Measurements from ENCODE around the gene TMEM143.
"Not testable (repeated sequence)": the region's sequence is repeated elsewhere in the genome, so short reads cannot be mapped to it uniquely, and the experiment has no call there.

Gene TMEM143

GRCh38 chr19:48296963-48297734 is 66.6 kb downstream of the TMEM143 start:
- no peak overlapping the region for H3K4me2 ChIP-seq (ENCODE audit: low read length)
- no peaks in the 10 kb centered on the region for H3K79me2 ChIP-seq (ENCODE audit: control insufficient read depth, low read length)
- H3K27ac ChIP-seq (ENCODE audit: low read depth, low read length) = no peak overlapping the region
- TF ChIP-seq CTCF (IDR thresholded peaks at IDR 0.05; ENCODE audit: low read depth, low read length, poor library complexity, severe bottlenecking) (no peak), EZH2phosphoT487 (IDR thresholded peaks at IDR 0.05; ENCODE audit: borderline replicate concordance, low read length) (no peak)
- no peaks in the 10 kb centered on the region for H3K36me3 ChIP-seq (ENCODE audit: control insufficient read depth, low read length)
- H3K9me3 ChIP-seq (ENCODE audit: control insufficient read depth, insufficient read depth, low read length) = no peaks in the 10 kb centered on the region
- H3K4me1 ChIP-seq (ENCODE audit: control insufficient read depth, low read length) = no peaks in the 10 kb centered on the region
- no peaks in the 10 kb centered on the region for H3F3A ChIP-seq (ENCODE audit: control insufficient read depth, insufficient read depth)
- peaks cover 3% of the 10 kb centered on the region; the same call in 1 of the 2 replicates for H3K27me3 ChIP-seq (ENCODE audit: control insufficient read depth, low read length)
- no peaks in the 10 kb centered on the region for H3K9me2 ChIP-seq (replicated peaks; ENCODE audit: control insufficient read depth, low read length)
- H4K20me1 ChIP-seq (ENCODE audit: control insufficient read depth, insufficient read depth, low read depth, low read length) = no peaks in the 10 kb centered on the region
- no peak overlapping the region for H3K4me3 ChIP-seq (ENCODE audit: low read length)

- no peak overlapping the region for H3K4me3 ChIP-seq (ENCODE audit: low read length)
- no peaks in the 10 kb centered on the region for H3K36me3 ChIP-seq (ENCODE audit: control insufficient read depth, low read length)
- peaks cover 5% of the 10 kb centered on the region for H3K4me1 ChIP-seq (ENCODE audit: control insufficient read depth, low read length)
- peaks cover 7% of the 10 kb centered on the region for H3K27me3 ChIP-seq (ENCODE audit: control insufficient read depth, low read length)
- no peak overlapping the region for H3K27ac ChIP-seq (ENCODE audit: low read depth, low read length)
- no peaks in the 10 kb centered on the region for H3K9me3 ChIP-seq (ENCODE audit: control insufficient read depth, insufficient read depth, low read length)
- TF ChIP-seq EZH2phosphoT487 (IDR thresholded peaks at IDR 0.05; ENCODE audit: borderline replicate concordance, low read length) = no peak
- no peak for TF ChIP-seq CTCF (IDR thresholded peaks at IDR 0.05; ENCODE audit: low read depth, low read length, poor library complexity, severe bottlenecking)
- H3K4me2 ChIP-seq (ENCODE audit: low read length) = no peak overlapping the region
- no peaks in the 10 kb centered on the region for H3K79me2 ChIP-seq (ENCODE audit: control insufficient read depth, low read length)
- H3K9me2 ChIP-seq (replicated peaks; ENCODE audit: control insufficient read depth, low read length) = no peaks in the 10 kb centered on the region
- H4K20me1 ChIP-seq (ENCODE audit: control insufficient read depth, insufficient read depth, low read depth, low read length) = no peaks in the 10 kb centered on the region
- H3F3A ChIP-seq (ENCODE audit: control insufficient read depth, insufficient read depth) = no peaks in the 10 kb centered on the region
These were observed 68.3 kb downstream of the TMEM143 start for GRCh38 chr19:48295458-48295857.

- no peaks in the 10 kb centered on the region for H3K9me3 ChIP-seq (ENCODE audit: control insufficient read depth, insufficient read depth, low read length)
- no peaks in the 10 kb centered on the region for H3F3A ChIP-seq (ENCODE audit: control insufficient read depth, insufficient read depth)
- peaks cover 11% of the 10 kb centered on the region for H3K27me3 ChIP-seq (ENCODE audit: control insufficient read depth, low read length)
- no peaks in the 10 kb centered on the region for H4K20me1 ChIP-seq (ENCODE audit: control insufficient read depth, insufficient read depth, low read depth, low read length)
- H3K4me3 ChIP-seq (ENCODE audit: low read length) = no peak overlapping the region
- no peak overlapping the region for H3K27ac ChIP-seq (ENCODE audit: low read depth, low read length)
- H3K79me2 ChIP-seq (ENCODE audit: control insufficient read depth, low read length) = no peaks in the 10 kb centered on the region
- no peaks in the 10 kb centered on the region for H3K36me3 ChIP-seq (ENCODE audit: control insufficient read depth, low read length)
- TF ChIP-seq CTCF (IDR thresholded peaks at IDR 0.05; ENCODE audit: low read depth, low read length, poor library complexity, severe bottlenecking) = no peak
- no peak for TF ChIP-seq EZH2phosphoT487 (IDR thresholded peaks at IDR 0.05; ENCODE audit: borderline replicate concordance, low read length)
- peaks cover 5% of the 10 kb centered on the region for H3K4me1 ChIP-seq (ENCODE audit: control insufficient read depth, low read length)
- no peak overlapping the region for H3K4me2 ChIP-seq (ENCODE audit: low read length)
- H3K9me2 ChIP-seq (replicated peaks; ENCODE audit: control insufficient read depth, low read length) = no peaks in the 10 kb centered on the region
These were observed 70.9 kb downstream of the TMEM143 start for GRCh38 chr19:48292798-48293197.

- not testable (repeated sequence) for H3K27ac ChIP-seq (ENCODE audit: low read depth, low read length); H3K4me1 ChIP-seq (ENCODE audit: control insufficient read depth, low read length); H3K79me2 ChIP-seq (ENCODE audit: control insufficient read depth, low read length); H3K9me3 ChIP-seq (ENCODE audit: control insufficient read depth, insufficient read depth, low read length); H3K36me3 ChIP-seq (ENCODE audit: control insufficient read depth, low read length); H3K9me2 ChIP-seq (replicated peaks; ENCODE audit: control insufficient read depth, low read length); H4K20me1 ChIP-seq (ENCODE audit: control insufficient read depth, insufficient read depth, low read depth, low read length); H3F3A ChIP-seq (ENCODE audit: control insufficient read depth, insufficient read depth)
- peak overlapping the region; percentile 70 for H3K4me3 ChIP-seq (ENCODE audit: low read length)
- peaks cover 11% of the 10 kb centered on the region for H3K27me3 ChIP-seq (ENCODE audit: control insufficient read depth, low read length)
- peak overlapping the region; percentile 90 for H3K4me2 ChIP-seq (ENCODE audit: low read length)
These were observed 72.3 kb downstream of the TMEM143 start for GRCh38 chr19:48291489-48291815.
